ENCODE results near the gene ZNF813. TPM values are rescaled to one million over a fixed set of nuclear protein-coding genes. Genes with fewer than 3 reads are reported as not detected.

Gene ZNF813
- polyA plus RNA-seq, 1 donor from 2014 or later = 7.2 TPM

DNA sequence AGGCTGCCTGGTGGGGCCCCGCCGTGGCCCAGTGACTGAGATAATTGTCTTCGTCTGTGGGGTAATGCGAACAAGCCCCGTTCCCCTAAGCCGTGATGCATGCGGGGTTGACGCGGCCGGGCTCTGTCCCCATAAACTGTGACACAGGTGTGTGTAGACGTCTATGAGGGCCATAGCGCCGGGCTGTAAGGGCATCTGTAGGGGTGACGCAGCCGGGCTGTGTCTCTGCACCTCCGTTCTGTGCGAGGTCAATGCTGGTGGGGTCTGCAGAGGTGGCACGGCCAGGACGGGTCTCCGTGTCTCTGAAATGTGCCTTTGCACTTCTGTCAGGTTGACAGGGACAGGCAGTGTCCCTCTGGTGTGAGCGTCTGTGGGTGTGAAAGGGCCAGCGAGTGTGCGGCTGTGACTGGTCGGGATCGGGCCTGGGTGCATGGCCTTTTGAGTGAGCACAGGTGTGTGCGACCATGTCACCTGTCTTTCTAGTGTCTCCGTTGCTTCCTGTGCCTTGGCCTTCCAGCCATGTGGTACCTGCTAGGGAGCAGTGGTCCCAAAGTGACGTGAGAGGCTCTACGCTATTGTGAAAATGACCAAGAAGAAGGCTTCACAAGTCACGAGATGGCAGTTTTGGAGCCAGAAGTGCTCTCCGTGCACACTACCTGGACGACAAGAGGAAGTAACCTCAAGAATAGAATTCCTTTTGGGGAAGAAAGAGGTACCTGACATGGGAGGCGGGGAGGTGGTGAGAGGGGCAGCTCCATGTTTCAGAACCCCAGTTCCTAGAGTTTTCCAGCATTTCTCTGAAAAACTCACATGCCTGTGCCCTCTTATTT is 54.1 kb downstream of the ZNF813 start:
- Mint-ChIP-seq H3K27me3 (no peaks in the 10 kb centered on the region), H3K4me1 (peaks cover 7 to 15% (median 13%) of the 10 kb centered on the region in 3 donors)

DNA sequence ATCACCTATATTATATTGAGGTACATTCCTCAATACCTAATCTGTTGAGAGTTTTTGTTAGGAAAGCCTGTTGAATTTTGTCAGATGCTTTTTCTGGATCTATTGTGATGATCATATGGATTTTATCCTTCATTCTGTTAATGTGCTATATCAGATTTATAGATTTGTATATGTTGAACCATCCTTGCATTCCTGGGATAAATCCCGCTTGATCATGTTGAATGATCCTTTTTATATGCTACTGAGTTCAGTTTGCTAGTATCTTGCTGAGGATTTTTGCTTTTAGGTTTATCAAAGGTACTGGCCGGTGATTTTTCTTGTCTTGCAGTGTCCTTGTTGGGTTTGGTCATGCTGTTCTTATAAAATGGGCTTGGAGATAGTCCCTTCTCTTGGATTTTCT is 58.4 kb downstream of the ZNF813 start:
- Mint-ChIP-seq H3K27ac (no peak overlapping the region), H3K36me3 (peaks cover 13% of the 10 kb centered on the region), H3K4me1 (peaks cover 2 to 10% (median 9%) of the 10 kb centered on the region in 3 donors), H3K4me3 (no peak overlapping the region), H3K9me3 (peaks cover 2 to 21% (median 8%) of the 10 kb centered on the region in 3 donors), H3K27me3 (no peaks in the 10 kb centered on the region)

More for the DNA sequence above, 54.1 kb downstream of the ZNF813 start:
- H3K36me3 Mint-ChIP-seq = peaks cover 13% of the 10 kb centered on the region
- peak overlapping the region in 2 of 3 donors; percentile 93 to 97 for H3K27ac Mint-ChIP-seq
- peak overlapping the region; percentile 93 to 100 (median 98) for H3K4me3 Mint-ChIP-seq
- peaks cover 1 to 32% (median 23%) of the 10 kb centered on the region in 3 donors for H3K9me3 Mint-ChIP-seq

DNA sequence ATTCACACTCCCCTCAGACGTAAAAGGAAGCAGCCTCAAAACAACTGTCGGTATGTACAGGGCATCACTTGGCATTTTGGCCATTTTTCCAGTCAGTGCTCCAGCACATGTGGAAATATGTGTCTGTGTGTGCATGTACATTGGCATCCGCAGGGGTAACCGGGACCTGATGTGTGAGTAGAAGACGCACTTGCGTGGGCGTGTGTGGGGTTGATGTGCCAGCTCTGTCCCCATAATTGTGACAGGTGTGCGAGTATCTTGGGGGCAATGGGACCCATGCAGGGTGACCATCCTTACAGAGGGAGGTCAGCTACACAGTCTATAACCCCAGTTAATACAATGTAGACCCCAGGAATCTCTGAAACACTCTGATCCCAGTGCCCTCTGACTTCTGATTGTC is 63.1 kb downstream of the ZNF813 start:
- no peaks in the 10 kb centered on the region for H3K4me1 Mint-ChIP-seq
- H3K27me3 Mint-ChIP-seq = no peaks in the 10 kb centered on the region
- H3K4me3 Mint-ChIP-seq = no peak overlapping the region
- H3K9me3 Mint-ChIP-seq = peaks cover 2 to 18% (median 7%) of the 10 kb centered on the region in 3 donors
- H3K36me3 Mint-ChIP-seq = peaks cover 11% of the 10 kb centered on the region
- no peak overlapping the region for H3K27ac Mint-ChIP-seq

DNA sequence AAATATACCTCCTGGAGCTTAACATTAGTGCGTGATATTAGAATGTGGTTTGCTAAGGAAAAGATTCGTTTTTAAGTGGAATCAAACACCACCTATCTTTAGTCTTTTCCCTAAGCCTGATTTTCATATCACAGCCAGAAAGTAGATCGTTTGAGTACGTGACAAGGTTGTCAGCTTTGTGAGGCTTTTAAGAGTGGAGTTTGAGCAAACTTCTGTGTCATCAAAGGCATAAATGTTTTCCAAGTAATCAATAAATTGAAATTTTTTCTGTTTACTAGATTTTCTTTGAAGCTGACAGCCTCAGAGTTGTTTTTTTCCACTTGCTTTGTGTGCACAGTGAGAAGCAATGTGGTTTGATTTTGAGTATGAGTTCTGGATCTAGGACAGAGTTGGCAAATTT is 63.9 kb downstream of the ZNF813 start:
- Mint-ChIP-seq H3K27ac (no peak overlapping the region), H3K9me3 (peaks cover 0 to 13% (median 2%) of the 10 kb centered on the region in 3 donors), H3K27me3 (no peaks in the 10 kb centered on the region), H3K4me1 (no peaks in the 10 kb centered on the region), H3K4me3 (no peak overlapping the region), H3K36me3 (peaks cover 11% of the 10 kb centered on the region)

DNA sequence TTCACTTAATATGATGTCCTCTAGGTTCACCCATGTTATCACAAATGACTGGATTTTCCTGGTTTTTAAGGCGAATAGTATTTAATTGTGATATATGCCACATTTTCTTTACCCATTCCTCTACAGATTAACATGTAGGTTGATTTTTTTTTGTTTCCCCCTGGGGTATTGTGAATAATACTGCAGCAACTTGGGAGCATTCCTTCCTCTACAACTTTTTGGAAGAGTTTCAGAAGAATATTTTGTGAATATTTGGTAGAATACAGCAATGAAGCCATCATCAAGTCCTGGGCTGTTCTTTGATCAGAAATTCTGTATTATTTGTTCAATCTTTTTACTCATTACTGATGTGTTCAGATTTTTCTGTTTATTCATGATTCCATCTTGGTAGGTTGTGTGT is 64.8 kb downstream of the ZNF813 start:
- Mint-ChIP-seq H3K4me1 (no peaks in the 10 kb centered on the region), H3K4me3 (no peak overlapping the region), H3K27ac (no peak overlapping the region), H3K36me3 (peaks cover 11% of the 10 kb centered on the region), H3K27me3 (no peaks in the 10 kb centered on the region), H3K9me3 (peaks cover 0 to 13% (median 0%) of the 10 kb centered on the region in 3 donors)

DNA sequence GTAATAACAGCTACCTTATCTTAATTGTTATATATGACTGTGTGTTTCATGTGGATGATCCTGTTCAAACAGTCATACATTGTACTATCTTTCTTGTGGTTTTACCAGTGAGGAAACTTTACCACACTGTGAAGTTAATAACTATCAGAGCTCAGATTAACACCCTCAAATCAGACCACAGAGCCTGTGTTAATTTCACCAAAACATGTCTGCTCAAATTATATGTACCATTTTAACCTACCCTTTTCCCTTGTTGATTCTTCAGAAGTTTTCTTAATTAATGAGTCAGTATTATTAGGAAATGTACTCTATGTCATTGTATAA is 68.7 kb downstream of the ZNF813 start:
- peak overlapping the region in 2 of 3 donors; percentile 80 to 97 for H3K27ac Mint-ChIP-seq
- peaks cover 0 to 6% (median 0%) of the 10 kb centered on the region in 3 donors for H3K9me3 Mint-ChIP-seq
- peaks cover 8% of the 10 kb centered on the region for H3K36me3 Mint-ChIP-seq
- no peaks in the 10 kb centered on the region for H3K27me3 Mint-ChIP-seq
- H3K4me3 Mint-ChIP-seq = peak overlapping the region in 3 of 4 donors; percentile 16 to 51 (median 36)
- H3K4me1 Mint-ChIP-seq = peaks cover 9 to 16% (median 10%) of the 10 kb centered on the region in 3 donors

DNA sequence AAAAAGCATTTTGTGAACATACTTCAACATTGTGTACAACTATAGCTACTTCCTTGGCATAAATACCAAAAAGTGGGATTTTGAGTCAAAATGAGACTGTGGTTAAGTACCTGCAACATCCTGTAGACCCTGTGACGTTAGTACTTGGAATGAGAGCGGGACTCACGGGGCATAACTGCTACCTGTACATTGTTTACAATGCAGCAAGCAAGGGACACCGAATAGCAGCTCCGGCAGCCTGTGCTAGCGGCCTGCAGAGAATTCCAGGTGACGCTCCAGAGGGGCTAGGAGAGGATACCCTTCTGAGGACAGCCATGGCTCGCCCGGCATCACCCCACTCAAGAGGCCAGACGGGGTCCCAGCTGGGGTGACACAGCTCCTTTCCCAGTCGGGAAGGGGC is 69.6 kb downstream of the ZNF813 start:
- Mint-ChIP-seq H3K36me3 (peaks cover 11% of the 10 kb centered on the region), H3K4me3 (peak overlapping the region; percentile 90 to 95 (median 94)), H3K9me3 (peaks cover 0 to 4% (median 0%) of the 10 kb centered on the region in 3 donors), H3K27ac (peak overlapping the region; percentile 97 to 100 (median 99)), H3K27me3 (no peaks in the 10 kb centered on the region), H3K4me1 (peaks cover 9 to 16% (median 10%) of the 10 kb centered on the region in 3 donors)

DNA sequence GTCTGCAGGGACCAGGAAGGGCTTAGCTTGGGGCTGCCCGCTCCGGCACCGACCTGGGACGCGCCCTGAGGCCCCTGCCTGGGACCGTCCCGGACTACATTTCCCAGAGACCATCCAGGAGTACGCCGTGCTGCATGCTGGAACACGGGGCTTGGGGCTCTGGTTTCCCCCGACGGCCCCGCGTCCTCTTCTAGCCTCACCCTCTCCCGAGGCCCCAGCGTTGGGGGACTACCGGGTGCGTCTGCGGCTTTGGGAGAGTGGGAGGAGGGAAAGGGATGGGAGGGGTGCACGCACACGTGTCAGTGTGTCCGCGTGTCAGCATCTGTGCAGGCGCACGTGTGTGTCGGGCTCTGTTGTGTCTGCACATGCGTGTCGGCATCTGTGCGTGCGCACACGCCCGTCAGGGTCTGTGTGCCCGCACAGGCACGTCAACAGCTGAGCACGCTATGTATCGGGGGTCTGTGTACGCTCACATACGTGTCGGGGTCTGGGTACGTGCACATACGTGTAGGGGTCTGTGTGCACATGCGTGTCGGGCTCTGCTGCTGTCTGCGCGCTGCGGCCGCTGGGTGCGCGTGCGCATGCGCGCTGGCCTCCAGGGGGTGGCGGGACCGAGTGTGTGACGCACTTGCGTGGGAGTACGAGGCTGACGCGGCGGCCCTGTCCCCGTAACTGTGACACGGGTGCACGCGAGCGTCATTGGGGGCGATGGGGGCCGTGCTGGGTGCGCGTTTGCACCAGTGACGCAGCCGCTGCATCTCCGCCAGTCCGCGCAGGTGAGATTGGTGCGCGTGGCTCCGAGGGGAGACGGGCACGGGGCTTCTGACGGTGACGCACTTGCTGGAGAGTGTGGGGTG is 70.2 kb downstream of the ZNF813 start, which contains the start of gene ZNF331:
Gene ZNF331, plus strand, starts transcription at position 625 of the 857 bp plus-strand sequence. CDS start 31,232 bp downstream, outside the sequence.
- H3K27ac Mint-ChIP-seq = peak within 1 kb of the TSS; percentile 97 to 100 (median 99)
- no peaks in the 10 kb centered on the region for H3K27me3 Mint-ChIP-seq
- H3K9me3 Mint-ChIP-seq = peaks cover 0 to 2% (median 0%) of the 10 kb centered on the region in 3 donors
- H3K36me3 Mint-ChIP-seq = peaks cover 13% of the 10 kb centered on the region
- peak within 1 kb of the TSS; percentile 90 to 95 (median 94) for H3K4me3 Mint-ChIP-seq
- H3K4me1 Mint-ChIP-seq = peaks cover 9 to 16% (median 10%) of the 10 kb centered on the region in 3 donors

DNA sequence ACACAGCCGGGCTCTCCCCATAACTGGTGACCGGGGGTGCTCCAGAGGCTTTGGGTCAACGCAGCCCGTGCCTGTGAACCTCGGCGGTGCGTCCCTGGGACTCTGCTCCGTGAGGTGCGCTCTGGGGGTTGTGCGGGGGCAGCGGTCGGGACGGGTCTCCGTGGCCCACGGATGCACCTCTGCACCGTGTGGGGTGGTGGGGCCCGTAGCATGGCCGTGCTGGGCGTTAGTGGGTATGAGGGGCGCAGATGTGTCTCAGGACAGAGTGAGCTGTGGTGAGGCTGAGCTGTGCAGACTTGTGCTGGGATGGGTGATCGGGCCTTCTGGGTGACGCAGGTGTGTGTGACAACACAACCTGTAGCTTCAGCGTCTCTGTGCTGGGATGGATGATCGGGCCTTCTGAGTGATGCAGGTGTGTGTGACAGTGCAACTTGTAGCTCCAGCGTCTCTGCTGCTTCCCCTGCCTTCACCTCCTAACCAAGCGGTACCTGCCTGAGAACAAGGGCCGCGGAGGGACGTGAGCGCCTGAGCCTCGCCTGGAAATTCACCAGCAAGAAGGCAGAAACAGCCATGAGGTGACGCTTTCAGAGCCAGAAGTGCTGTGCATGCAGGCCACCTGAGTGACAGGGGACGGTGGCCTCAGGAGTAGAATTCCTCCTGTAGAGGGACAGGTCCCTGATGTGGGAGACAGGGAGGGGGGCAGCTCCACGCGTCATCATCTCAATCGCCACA is 71.0 kb downstream of the ZNF813 start:
- H3K27me3 Mint-ChIP-seq = no peaks in the 10 kb centered on the region
- H3K36me3 Mint-ChIP-seq = peaks cover 14% of the 10 kb centered on the region
- peak overlapping the region; percentile 90 to 95 (median 94) for H3K4me3 Mint-ChIP-seq
- peaks cover 0 to 2% (median 0%) of the 10 kb centered on the region in 3 donors for H3K9me3 Mint-ChIP-seq
- H3K4me1 Mint-ChIP-seq = peaks cover 10 to 16% (median 11%) of the 10 kb centered on the region in 3 donors
- peak overlapping the region; percentile 97 to 100 (median 99) for H3K27ac Mint-ChIP-seq

DNA sequence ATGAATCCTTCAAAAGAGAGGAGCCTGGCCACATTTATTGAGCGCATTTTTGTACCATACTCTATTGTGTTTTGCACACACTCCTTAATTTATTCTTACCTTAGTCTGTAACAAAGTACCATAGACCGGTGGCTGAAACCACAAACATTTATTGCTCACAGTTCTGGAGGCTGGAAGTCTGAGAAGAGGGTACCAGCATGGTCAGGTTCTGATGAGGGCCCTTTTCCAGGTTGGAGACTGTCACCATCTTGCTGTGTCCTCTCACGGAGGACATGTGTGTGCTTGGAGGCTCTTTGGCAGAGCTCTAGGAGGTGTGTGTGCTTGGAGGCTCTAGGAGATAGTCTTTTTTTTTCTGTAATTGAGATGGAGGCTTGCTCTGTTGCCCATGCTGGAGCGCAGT is 72.6 kb downstream of the ZNF813 start:
- Mint-ChIP-seq H3K9me3 (peaks cover 0 to 3% (median 0%) of the 10 kb centered on the region in 3 donors), H3K4me1 (peaks cover 12 to 16% (median 14%) of the 10 kb centered on the region in 3 donors), H3K36me3 (peaks cover 17% of the 10 kb centered on the region), H3K27ac (peak overlapping the region; percentile 97 to 100 (median 99)), H3K27me3 (no peaks in the 10 kb centered on the region), H3K4me3 (peak overlapping the region in 2 of 4 donors; percentile 81 to 90)

DNA sequence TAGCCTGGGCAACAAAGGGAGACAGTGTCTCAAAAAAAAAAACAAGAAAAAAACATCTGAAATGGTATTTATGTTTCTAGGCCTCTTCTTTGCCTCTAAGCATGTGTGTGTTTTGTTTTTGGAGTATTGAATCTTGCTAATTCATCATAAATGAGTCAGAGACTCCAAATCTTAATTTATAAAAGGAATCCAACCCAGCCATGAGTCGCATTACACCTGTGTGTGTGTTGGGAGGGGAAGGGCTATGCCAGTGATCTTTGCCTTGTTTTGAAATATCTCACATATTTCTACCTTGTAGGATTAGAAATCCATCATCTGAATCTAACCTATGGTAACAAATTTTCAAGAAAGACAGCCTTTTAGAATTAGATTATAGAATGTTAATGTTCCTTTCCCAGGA is 74.4 kb downstream of the ZNF813 start:
- Mint-ChIP-seq H3K36me3 (peaks cover 17% of the 10 kb centered on the region), H3K4me3 (peak overlapping the region in 1 of 4 donors; percentile 50), H3K27ac (peak overlapping the region in 2 of 3 donors; percentile 97 to 99), H3K27me3 (no peaks in the 10 kb centered on the region), H3K4me1 (peaks cover 12 to 16% (median 14%) of the 10 kb centered on the region in 3 donors), H3K9me3 (peaks cover 0 to 1% (median 0%) of the 10 kb centered on the region in 3 donors)

DNA sequence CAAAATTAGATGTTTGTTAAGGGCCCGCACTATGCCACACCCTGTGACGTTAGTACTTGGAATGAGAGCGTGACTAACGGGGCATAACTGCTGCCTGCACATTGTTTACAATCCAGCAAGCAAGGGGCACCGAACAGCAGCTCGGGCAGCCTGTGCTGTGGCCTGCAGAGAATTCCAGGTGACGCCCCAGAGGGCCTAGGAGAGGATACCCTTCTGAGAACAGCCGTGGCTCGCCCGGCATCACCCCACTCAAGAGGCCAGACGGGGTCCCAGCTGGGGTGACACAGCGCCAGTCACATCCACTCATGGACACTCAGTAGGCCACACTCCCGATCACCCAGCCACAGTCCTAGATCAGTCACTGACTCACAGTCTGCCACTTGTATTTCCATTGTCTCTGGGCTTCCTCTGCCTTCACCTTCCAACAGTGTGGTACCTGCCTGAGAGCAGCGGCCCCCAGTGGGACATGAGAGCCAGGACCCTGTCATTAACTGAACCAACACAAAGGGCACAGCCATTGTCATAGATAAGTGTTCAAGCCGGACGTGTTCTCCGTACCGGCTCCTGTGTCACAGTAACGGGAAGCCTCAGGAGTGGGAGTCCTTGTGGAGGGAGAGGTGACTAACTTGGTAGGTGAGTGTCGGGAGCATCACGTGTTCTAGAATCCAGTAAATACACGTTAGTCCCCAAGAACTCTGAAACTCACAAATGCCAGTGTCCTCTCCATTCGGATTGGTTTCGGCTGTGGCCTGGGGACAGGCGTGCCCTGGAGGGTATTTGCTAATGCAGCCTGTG is 77.9 kb downstream of the ZNF813 start:
- Mint-ChIP-seq H3K27me3 (no peaks in the 10 kb centered on the region), H3K36me3 (peaks cover 15% of the 10 kb centered on the region), H3K27ac (peak overlapping the region in 1 of 3 donors; percentile 49), H3K4me3 (peak overlapping the region in 1 of 4 donors; percentile 60), H3K4me1 (peaks cover 0 to 12% (median 10%) of the 10 kb centered on the region in 3 donors), H3K9me3 (peaks cover 0 to 5% (median 3%) of the 10 kb centered on the region in 3 donors)

Measured in IgD-negative memory B cell (primary cell).